Endothelial cell of umbilical vein (primary cell): ENCODE data around the gene LILRA1.
"Not testable (repeated sequence)": the region's sequence is repeated elsewhere in the genome, so short reads cannot be mapped to it uniquely, and the experiment has no call there.

Source experiments
- EZH2 ChIP-seq: IDR thresholded peaks from 2 replicates; pipeline ENCODE4 v1.6.1; 2012; ENCODE audit warnings: borderline replicate concordance, low read depth, mild to moderate bottlenecking, moderate library complexity, low read length, inconsistent platforms; ENCODE audit not compliant: severe bottlenecking
- FOS ChIP-seq: IDR thresholded peaks from 2 replicates; pipeline ENCODE4 v1.6.1; 2011; ENCODE audit warnings: mild to moderate bottlenecking, low read length, moderate library complexity, borderline replicate concordance; ENCODE audit not compliant: insufficient read depth
- GATA2 ChIP-seq: IDR thresholded peaks from 2 replicates; pipeline ENCODE4 v1.7.0; 2011; ENCODE audit warnings: low read depth, mild to moderate bottlenecking, moderate library complexity, mixed read lengths, low read length; ENCODE audit not compliant: insufficient read length, insufficient read depth
- JUN ChIP-seq: IDR thresholded peaks from 2 replicates; pipeline ENCODE4 v1.6.1; 2011; ENCODE audit warnings: borderline replicate concordance, low read depth; ENCODE audit not compliant: insufficient read length, insufficient read depth
- MYC ChIP-seq: IDR thresholded peaks from one replicate; pipeline ENCODE4 v1.6.1; 2011; ENCODE audit warnings: mild to moderate bottlenecking, low read depth, low read length
- POLR2A ChIP-seq: IDR thresholded peaks from 2 replicates; pipeline ENCODE4 v1.6.1; 2012; ENCODE audit warnings: low read depth, mild to moderate bottlenecking, control low read depth, low read length
- POLR2AphosphoS5 ChIP-seq: IDR thresholded peaks from 2 replicates; pipeline ENCODE4 v1.6.1; 2012; ENCODE audit warnings: low read depth, mild to moderate bottlenecking, control low read depth, low read length, moderate library complexity; ENCODE audit not compliant: insufficient read depth
- TF ChIP-seq, protein P1 (sequence below), 2 donors: IDR thresholded peaks; 1 replicate in 1 of 2; 2 replicates in 1 of 2; pipeline ENCODE4 v1.5.1; 2011; ENCODE audit warnings: low read length in 2 of 2, mild to moderate bottlenecking in 2 of 2, moderate library complexity in 2 of 2, control low read depth in 1 of 2, inconsistent platforms in 1 of 2, low read depth in 1 of 2; ENCODE audit not compliant: insufficient read depth in 1 of 2; ENCODE audit errors: extremely low read depth in 1 of 2
- TF ChIP-seq, protein P2 (sequence below): IDR thresholded peaks from 2 replicates; pipeline ENCODE4 v1.6.1; 2011; ENCODE audit not compliant: insufficient read depth, insufficient read length

DNA sequence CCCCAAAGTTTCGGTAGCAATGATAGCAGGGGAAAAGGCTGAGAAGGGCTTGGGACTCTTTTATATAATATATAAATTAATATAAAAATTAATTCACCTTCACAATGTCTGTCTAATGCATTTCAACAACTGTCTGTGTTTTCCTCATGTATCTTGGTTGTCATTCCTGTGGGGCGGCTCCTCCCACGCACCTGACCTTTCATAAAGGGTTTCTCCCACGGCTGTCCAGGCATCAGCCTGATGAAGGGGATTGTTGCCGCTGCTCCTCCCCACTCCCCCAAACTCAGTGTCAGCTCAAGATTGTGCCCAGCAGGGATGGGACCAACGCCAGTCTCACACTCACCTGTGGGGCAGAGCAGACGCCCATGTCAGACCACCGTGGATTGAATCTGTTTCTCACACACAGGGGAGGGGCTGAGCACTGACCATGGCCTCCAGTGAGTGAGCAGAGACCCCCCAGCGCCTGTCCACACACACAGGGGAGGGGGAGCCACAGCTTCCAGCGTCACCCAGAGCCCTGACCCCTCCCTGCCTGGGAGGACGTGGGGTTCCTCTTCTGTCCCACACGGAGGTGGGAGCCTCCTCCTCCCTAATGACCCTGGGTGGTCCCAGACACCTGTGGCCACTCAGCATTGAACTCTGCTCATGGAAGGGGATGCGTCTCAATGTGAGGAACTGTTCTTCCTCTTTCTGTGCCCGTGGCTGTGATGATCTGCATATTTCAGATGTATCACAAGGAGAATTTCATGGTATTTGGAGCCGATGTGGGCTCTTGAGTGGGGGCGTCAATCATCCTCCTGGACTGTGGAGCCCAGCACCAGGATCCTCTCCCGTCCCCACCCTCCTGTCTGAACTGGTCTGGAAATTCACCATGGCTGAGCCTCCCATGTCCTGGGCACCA lies 21.5 kb upstream of the LILRA1 start:
- not testable (repeated sequence) for TF ChIP-seq GATA2, POLR2AphosphoS5, FOS, POLR2A, MYC, JUN, EZH2
- TF ChIP-seq, protein P1, sequence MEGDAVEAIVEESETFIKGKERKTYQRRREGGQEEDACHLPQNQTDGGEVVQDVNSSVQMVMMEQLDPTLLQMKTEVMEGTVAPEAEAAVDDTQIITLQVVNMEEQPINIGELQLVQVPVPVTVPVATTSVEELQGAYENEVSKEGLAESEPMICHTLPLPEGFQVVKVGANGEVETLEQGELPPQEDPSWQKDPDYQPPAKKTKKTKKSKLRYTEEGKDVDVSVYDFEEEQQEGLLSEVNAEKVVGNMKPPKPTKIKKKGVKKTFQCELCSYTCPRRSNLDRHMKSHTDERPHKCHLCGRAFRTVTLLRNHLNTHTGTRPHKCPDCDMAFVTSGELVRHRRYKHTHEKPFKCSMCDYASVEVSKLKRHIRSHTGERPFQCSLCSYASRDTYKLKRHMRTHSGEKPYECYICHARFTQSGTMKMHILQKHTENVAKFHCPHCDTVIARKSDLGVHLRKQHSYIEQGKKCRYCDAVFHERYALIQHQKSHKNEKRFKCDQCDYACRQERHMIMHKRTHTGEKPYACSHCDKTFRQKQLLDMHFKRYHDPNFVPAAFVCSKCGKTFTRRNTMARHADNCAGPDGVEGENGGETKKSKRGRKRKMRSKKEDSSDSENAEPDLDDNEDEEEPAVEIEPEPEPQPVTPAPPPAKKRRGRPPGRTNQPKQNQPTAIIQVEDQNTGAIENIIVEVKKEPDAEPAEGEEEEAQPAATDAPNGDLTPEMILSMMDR (IDR thresholded peaks at IDR 0.05; ENCODE audit: extremely low read depth in 1 of 2, insufficient read depth in 1 of 2, low read depth in 1 of 2, low read length in 2 of 2), result not testable (repeated sequence)
- TF ChIP-seq, protein P2, sequence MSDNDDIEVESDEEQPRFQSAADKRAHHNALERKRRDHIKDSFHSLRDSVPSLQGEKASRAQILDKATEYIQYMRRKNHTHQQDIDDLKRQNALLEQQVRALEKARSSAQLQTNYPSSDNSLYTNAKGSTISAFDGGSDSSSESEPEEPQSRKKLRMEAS, result not testable (repeated sequence)
